HG02763 (cell line): Measurements from ENCODE around the gene MARK2.
"Not testable (repeated sequence)": the region's sequence is repeated elsewhere in the genome, so short reads cannot be mapped to it uniquely, and the experiment has no call there.

Experiments
- ATAC-seq: cut with Tn5 transposase; IDR thresholded peaks from one replicate; pipeline ENCODE4 v1.9.1; 2021; ENCODE audit warnings: mild to moderate bottlenecking, moderate library complexity; ENCODE audit not compliant: unreplicated experiment

Gene MARK2

GRCh38 chr11:63853476-63853875, 14.6 kb downstream of the MARK2 start:
- ATAC-seq, result no peak

GRCh38 chr11:63854696-63855095, 15.8 kb downstream of the MARK2 start:
- ATAC-seq, result no peak

- ATAC-seq, result no peak
Measured at GRCh38 chr11:63855975-63856374, 17.1 kb downstream of the MARK2 start.

- no peak for ATAC-seq
Measured at GRCh38 chr11:63858628-63859550, 20.0 kb downstream of the MARK2 start.

GRCh38 chr11:63862923-63863322, 24.0 kb downstream of the MARK2 start:
- no peak for ATAC-seq

GRCh38 chr11:63863620-63864019, 24.7 kb downstream of the MARK2 start:
- not testable (repeated sequence) for ATAC-seq

- ATAC-seq, result no peak
Measured at GRCh38 chr11:63866211-63866610, 27.3 kb downstream of the MARK2 start.

GRCh38 chr11:63867511-63867910, 28.6 kb downstream of the MARK2 start:
- ATAC-seq, result no peak

GRCh38 chr11:63868399-63869064, 29.6 kb downstream of the MARK2 start:
- ATAC-seq, result no peak

GRCh38 chr11:63869171-63869591, 30.3 kb downstream of the MARK2 start:
- ATAC-seq, result no peak

- no peak for ATAC-seq
Measured at GRCh38 chr11:63869683-63870082, 30.8 kb downstream of the MARK2 start.

GRCh38 chr11:63870351-63871140, 31.6 kb downstream of the MARK2 start:
- ATAC-seq, result no peak

- ATAC-seq, result peak; percentile 87
Measured at GRCh38 chr11:63871962-63872799, 33.3 kb downstream of the MARK2 start.

- ATAC-seq, result no peak
Measured at GRCh38 chr11:63872800-63873197, 33.9 kb downstream of the MARK2 start.

- ATAC-seq, result no peak
Measured at GRCh38 chr11:63873311-63873710, 34.4 kb downstream of the MARK2 start.

GRCh38 chr11:63874511-63874910, 35.6 kb downstream of the MARK2 start:
- no peak for ATAC-seq

- no peak for ATAC-seq
Measured at GRCh38 chr11:63875506-63876065, 36.7 kb downstream of the MARK2 start.

- no peak for ATAC-seq
Measured at GRCh38 chr11:63876616-63877015, 37.7 kb downstream of the MARK2 start.

- no peak for ATAC-seq
Measured at GRCh38 chr11:63877658-63878241, 38.8 kb downstream of the MARK2 start.
